SK-N-SH treated with all-trans-retinoic acid at 6 μM for 48 hours (cell line): ENCODE data around the gene ZNF423.

Experiments used
- ATAC-seq: fragments of 200-7000 bp; cut with Tn5 transposase; 3 replicates; pipeline ENCODE4 v1.9.1; 2020; ENCODE audit warnings: mild to moderate bottlenecking, moderate library complexity
- ARNTL ChIP-seq: fragments of 450-650 bp; formaldehyde crosslinking; IDR thresholded peaks from 2 replicates; pipeline ENCODE4 v1.5.0; 2020; ENCODE audit warnings: low read depth, mild to moderate bottlenecking, moderate library complexity, borderline replicate concordance
- CREB5 ChIP-seq: fragments of 250-450 bp; sonication (Bioruptor Pico); IDR thresholded peaks from 2 replicates; pipeline ENCODE4 v1.5.1; 2020; ENCODE audit warnings: low read depth, mild to moderate bottlenecking, moderate library complexity
- CSDC2 ChIP-seq: fragments of 250-450 bp; sonication (Bioruptor Pico); IDR thresholded peaks from 2 replicates; pipeline ENCODE4 v1.5.0; 2020; ENCODE audit warnings: mild to moderate bottlenecking, moderate library complexity
- CSRNP3 ChIP-seq: fragments of 250-450 bp; sonication (Bioruptor Pico); IDR thresholded peaks from 2 replicates; pipeline ENCODE4 v1.5.1; 2021; ENCODE audit warnings: mild to moderate bottlenecking, moderate library complexity
- ESRRG ChIP-seq: fragments of 250-450 bp; sonication (Bioruptor Pico); IDR thresholded peaks from 2 replicates; pipeline ENCODE4 v1.6.1; 2021; ENCODE audit warnings: mild to moderate bottlenecking
- GLIS3 ChIP-seq: fragments of 250-450 bp; sonication (Bioruptor Pico); IDR thresholded peaks from 2 replicates; pipeline ENCODE4 v1.5.0; 2020; ENCODE audit warnings: mild to moderate bottlenecking, moderate library complexity
- ISL1 ChIP-seq: fragments of 250-450 bp; sonication (Bioruptor Pico); IDR thresholded peaks from 2 replicates; pipeline ENCODE4 v2.1.2; 2022; ENCODE audit warnings: mild to moderate bottlenecking, moderate library complexity
- OSR1 ChIP-seq: fragments of 250-450 bp; sonication (Bioruptor Pico); IDR thresholded peaks from 2 replicates; pipeline ENCODE4 v1.8.0; 2022; ENCODE audit warnings: moderate library complexity, mild to moderate bottlenecking, inconsistent platforms
- PATZ1 ChIP-seq: fragments of 250-450 bp; sonication (Bioruptor Pico); IDR thresholded peaks from 2 replicates; pipeline ENCODE4 v1.8.0; 2020; ENCODE audit warnings: mild to moderate bottlenecking, moderate library complexity, borderline replicate concordance
- POU6F1 ChIP-seq: fragments of 250-450 bp; sonication (Bioruptor Pico); IDR thresholded peaks from 2 replicates; pipeline ENCODE4 v1.8.0; 2021; ENCODE audit warnings: low read depth, mild to moderate bottlenecking, moderate library complexity, borderline replicate concordance
- PPARA ChIP-seq: fragments of 250-450 bp; sonication (Bioruptor Pico); IDR thresholded peaks from 2 replicates; pipeline ENCODE4 v1.5.0; 2020; ENCODE audit warnings: mild to moderate bottlenecking, borderline replicate concordance
- RARB ChIP-seq: fragments of 250-450 bp; sonication (Bioruptor Pico); IDR thresholded peaks from 2 replicates; pipeline ENCODE4 v1.8.0; 2021; ENCODE audit warnings: mild to moderate bottlenecking, moderate library complexity
- SNAI2 ChIP-seq: fragments of 250-450 bp; sonication (Bioruptor Pico); IDR thresholded peaks from 2 replicates; pipeline ENCODE4 v1.5.0; 2020; ENCODE audit warnings: mild to moderate bottlenecking, moderate library complexity
- TCF4 ChIP-seq: fragments of 250-450 bp; sonication (Bioruptor Pico); IDR thresholded peaks from 2 replicates; pipeline ENCODE4 v1.8.0; 2021; ENCODE audit warnings: mild to moderate bottlenecking, moderate library complexity, borderline replicate concordance
- TOX ChIP-seq: fragments of 250-450 bp; sonication (Bioruptor Pico); IDR thresholded peaks from 2 replicates; pipeline ENCODE4 v1.8.0; 2021; ENCODE audit warnings: mild to moderate bottlenecking, moderate library complexity, borderline replicate concordance
- TSHZ2 ChIP-seq: fragments of 250-450 bp; sonication (Bioruptor Pico); IDR thresholded peaks from 2 replicates; pipeline ENCODE4 v1.5.0; 2020; ENCODE audit warnings: mild to moderate bottlenecking, moderate library complexity
- ZC3H10 ChIP-seq: fragments of 250-450 bp; sonication (Bioruptor Pico); IDR thresholded peaks from 2 replicates; pipeline ENCODE4 v1.5.1; 2021; ENCODE audit warnings: mild to moderate bottlenecking, moderate library complexity
- ZFP30 ChIP-seq: fragments of 450-650 bp; formaldehyde crosslinking; IDR thresholded peaks from 2 replicates; pipeline ENCODE4 v1.5.0; 2022; ENCODE audit warnings: mild to moderate bottlenecking, moderate library complexity
- ZNF565 ChIP-seq: fragments of 450-650 bp; formaldehyde crosslinking; conservative IDR thresholded peaks from 2 replicates; pipeline ENCODE4 v1.5.0; 2020; ENCODE audit warnings: low read depth, mild to moderate bottlenecking, moderate library complexity
- ZNF70 ChIP-seq: fragments of 450-650 bp; formaldehyde crosslinking; IDR thresholded peaks from 2 replicates; pipeline ENCODE4 v1.5.0; 2020; ENCODE audit warnings: mild to moderate bottlenecking, moderate library complexity
- ZNF8 ChIP-seq: fragments of 450-650 bp; formaldehyde crosslinking; IDR thresholded peaks from 2 replicates; pipeline ENCODE4 v1.5.0; 2020; ENCODE audit warnings: mild to moderate bottlenecking, moderate library complexity

ZNF423 gene

GRCh38 chr16:49867796-49868668, 12.1 kb upstream of the ZNF423 start:
- TF ChIP-seq OSR1 (CRISPR knock-in tag), result no peak
- no peak for TF ChIP-seq POU6F1 (CRISPR knock-in tag)
- TF ChIP-seq GLIS3, result no peak
- no peak for TF ChIP-seq PPARA (CRISPR knock-in tag)
- TF ChIP-seq RARB (CRISPR knock-in tag), result no peak
- TF ChIP-seq CSDC2 (CRISPR knock-in tag), result no peak
- ATAC-seq, result no peak

- ATAC-seq, result no peak
- no peak for TF ChIP-seq ZNF70 (CRISPR knock-in tag)
- no peak for TF ChIP-seq ISL1 (CRISPR knock-in tag)
- TF ChIP-seq GLIS3, result no peak
- no peak for TF ChIP-seq CSDC2 (CRISPR knock-in tag)
- TF ChIP-seq OSR1 (CRISPR knock-in tag), result no peak
- no peak for TF ChIP-seq PPARA (CRISPR knock-in tag)
- TF ChIP-seq RARB (CRISPR knock-in tag), result no peak
- TF ChIP-seq TSHZ2 (CRISPR knock-in tag), result no peak
- no peak for TF ChIP-seq TOX (CRISPR knock-in tag)
- no peak for TF ChIP-seq CSRNP3
- no peak for TF ChIP-seq TCF4 (CRISPR knock-in tag)
- TF ChIP-seq PATZ1 (CRISPR knock-in tag), result no peak
- no peak for TF ChIP-seq ZNF565 (CRISPR knock-in tag)
- no peak for TF ChIP-seq ARNTL (CRISPR knock-in tag)
- TF ChIP-seq ZC3H10 (CRISPR knock-in tag), result no peak
- no peak for TF ChIP-seq ESRRG
- TF ChIP-seq, all 23 proteins: peak for 0
These were observed 11.3 kb upstream of the ZNF423 start for GRCh38 chr16:49867234-49867633.

- ATAC-seq, result no peak
- TF ChIP-seq CSDC2 (CRISPR knock-in tag) (no peak), RARB (CRISPR knock-in tag) (no peak), CSRNP3 (no peak), POU6F1 (CRISPR knock-in tag) (no peak), TOX (CRISPR knock-in tag) (no peak), PATZ1 (CRISPR knock-in tag) (no peak), SNAI2 (CRISPR knock-in tag) (no peak), ZFP30 (CRISPR knock-in tag) (no peak), ZNF565 (CRISPR knock-in tag) (no peak), GLIS3 (no peak), CREB5 (no peak), ISL1 (CRISPR knock-in tag) (no peak), ARNTL (CRISPR knock-in tag) (no peak), ZNF8 (no peak)
These were observed 10.7 kb upstream of the ZNF423 start for GRCh38 chr16:49866595-49867071.
